ENCODE data around the gene ANKRD52. TPM values are rescaled to one million over a fixed set of nuclear protein-coding genes. Genes with fewer than 3 reads are reported as not detected.
"Not testable (repeated sequence)": the region's sequence is repeated elsewhere in the genome, so short reads cannot be mapped to it uniquely, and the experiment has no call there.

Gene ANKRD52
- polyA plus RNA-seq, 1 experiment, result 26.8 TPM

DNA sequence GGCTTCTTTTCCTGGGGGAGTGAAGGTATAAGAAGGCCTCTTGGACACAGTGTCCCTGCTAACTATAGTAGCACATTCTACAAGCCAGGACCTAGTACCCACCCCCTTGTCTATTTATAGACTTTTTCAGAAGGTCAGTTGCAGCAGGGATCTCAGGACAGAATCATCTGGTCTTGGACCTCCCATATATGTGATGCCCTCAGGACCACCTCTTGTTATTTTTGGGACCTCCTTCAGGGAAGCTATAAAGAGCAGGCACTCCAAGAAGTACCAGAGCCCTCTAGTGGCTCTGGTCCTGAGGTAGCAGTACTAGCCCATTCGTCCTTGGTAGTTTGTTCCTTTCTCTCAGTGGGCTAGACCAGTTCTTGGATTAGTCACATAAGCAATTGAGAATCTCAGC is 12.8 kb upstream of the ANKRD52 start:
- TF ChIP-seq, protein P1, sequence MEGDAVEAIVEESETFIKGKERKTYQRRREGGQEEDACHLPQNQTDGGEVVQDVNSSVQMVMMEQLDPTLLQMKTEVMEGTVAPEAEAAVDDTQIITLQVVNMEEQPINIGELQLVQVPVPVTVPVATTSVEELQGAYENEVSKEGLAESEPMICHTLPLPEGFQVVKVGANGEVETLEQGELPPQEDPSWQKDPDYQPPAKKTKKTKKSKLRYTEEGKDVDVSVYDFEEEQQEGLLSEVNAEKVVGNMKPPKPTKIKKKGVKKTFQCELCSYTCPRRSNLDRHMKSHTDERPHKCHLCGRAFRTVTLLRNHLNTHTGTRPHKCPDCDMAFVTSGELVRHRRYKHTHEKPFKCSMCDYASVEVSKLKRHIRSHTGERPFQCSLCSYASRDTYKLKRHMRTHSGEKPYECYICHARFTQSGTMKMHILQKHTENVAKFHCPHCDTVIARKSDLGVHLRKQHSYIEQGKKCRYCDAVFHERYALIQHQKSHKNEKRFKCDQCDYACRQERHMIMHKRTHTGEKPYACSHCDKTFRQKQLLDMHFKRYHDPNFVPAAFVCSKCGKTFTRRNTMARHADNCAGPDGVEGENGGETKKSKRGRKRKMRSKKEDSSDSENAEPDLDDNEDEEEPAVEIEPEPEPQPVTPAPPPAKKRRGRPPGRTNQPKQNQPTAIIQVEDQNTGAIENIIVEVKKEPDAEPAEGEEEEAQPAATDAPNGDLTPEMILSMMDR (IDR thresholded peaks at IDR 0.05; ENCODE audit: insufficient read depth, low read depth, low read length), result peak; percentile 68
- CTCF ChIA-PET, result interaction anchor here (1.0 to 3.6 kb wide), 6 partner anchors 8 to 225 kb away, joined by 3 to 13 read pairs (median 4); partner anchors contain the start of genes RNF41 and SMARCC2
- no peaks in the 10 kb centered on the region for H3K27me3 ChIP-seq (ENCODE audit: control insufficient read depth, insufficient read depth, low read length)
- H3K36me3 ChIP-seq (ENCODE audit: control insufficient read depth, insufficient read depth, low read length), result peaks cover 11% of the 10 kb centered on the region
- POLR2A ChIA-PET, result no interaction called here
- H3K4me3 ChIP-seq (ENCODE audit: low read depth, low read length), result no peak overlapping the region
- no peak for DNase-seq (ENCODE audit: low read depth)

DNA sequence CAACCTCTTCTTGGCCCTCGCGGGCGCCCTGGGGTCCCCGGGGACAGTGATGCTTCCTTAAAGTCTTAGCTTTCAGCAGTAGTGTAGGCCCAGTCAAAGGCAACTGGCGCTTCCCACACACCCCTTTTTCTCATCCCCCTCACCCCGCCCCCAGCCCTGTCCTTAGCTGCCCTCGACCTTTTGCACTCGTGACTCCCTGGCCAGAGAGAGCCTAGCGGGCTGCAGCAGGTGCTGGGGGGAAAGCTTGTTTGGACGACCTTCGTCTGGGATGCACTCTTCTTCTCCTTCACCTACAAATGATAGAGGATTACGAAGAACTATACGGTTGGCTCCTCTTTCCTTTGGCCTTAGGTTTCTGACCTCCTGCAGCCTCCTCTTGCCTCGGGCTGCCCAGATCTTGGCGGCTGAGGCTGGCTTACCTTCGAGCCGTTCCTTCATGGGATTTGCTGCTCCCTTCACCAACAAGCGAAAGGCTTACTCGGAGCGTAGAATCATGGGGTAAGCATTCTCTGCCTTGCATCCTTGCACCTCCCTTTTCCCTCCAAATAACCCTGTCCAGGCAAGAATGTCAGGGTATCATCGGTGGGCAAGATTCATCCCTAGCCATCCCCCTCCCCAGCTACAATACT is 9.4 kb upstream of the ANKRD52 start:
- peak overlapping the region; percentile 78 for H3K4me3 ChIP-seq (ENCODE audit: low read depth, low read length)
- no peak for DNase-seq (ENCODE audit: low read depth)
- CTCF ChIA-PET, result interaction anchor here (0.6 to 4.4 kb wide), 10 partner anchors 8 to 149 kb away, joined by 3 to 24 read pairs (median 4); partner anchors contain the start of genes ANKRD52, CS, RNF41 and ZC3H10
- H3K27me3 ChIP-seq (ENCODE audit: control insufficient read depth, insufficient read depth, low read length), result no peaks in the 10 kb centered on the region
- H3K36me3 ChIP-seq (ENCODE audit: control insufficient read depth, insufficient read depth, low read length), result peaks cover 1% of the 10 kb centered on the region; the same call in 1 of the 2 replicates
- POLR2A ChIA-PET, result interaction anchor here (1.2 kb wide), 1 partner anchor 9 kb away, joined by 5 read pairs; the partner anchor contains the start of gene ANKRD52
- TF ChIP-seq, protein P1 (IDR thresholded peaks at IDR 0.05; ENCODE audit: insufficient read depth, low read depth, low read length), result no peak

DNA sequence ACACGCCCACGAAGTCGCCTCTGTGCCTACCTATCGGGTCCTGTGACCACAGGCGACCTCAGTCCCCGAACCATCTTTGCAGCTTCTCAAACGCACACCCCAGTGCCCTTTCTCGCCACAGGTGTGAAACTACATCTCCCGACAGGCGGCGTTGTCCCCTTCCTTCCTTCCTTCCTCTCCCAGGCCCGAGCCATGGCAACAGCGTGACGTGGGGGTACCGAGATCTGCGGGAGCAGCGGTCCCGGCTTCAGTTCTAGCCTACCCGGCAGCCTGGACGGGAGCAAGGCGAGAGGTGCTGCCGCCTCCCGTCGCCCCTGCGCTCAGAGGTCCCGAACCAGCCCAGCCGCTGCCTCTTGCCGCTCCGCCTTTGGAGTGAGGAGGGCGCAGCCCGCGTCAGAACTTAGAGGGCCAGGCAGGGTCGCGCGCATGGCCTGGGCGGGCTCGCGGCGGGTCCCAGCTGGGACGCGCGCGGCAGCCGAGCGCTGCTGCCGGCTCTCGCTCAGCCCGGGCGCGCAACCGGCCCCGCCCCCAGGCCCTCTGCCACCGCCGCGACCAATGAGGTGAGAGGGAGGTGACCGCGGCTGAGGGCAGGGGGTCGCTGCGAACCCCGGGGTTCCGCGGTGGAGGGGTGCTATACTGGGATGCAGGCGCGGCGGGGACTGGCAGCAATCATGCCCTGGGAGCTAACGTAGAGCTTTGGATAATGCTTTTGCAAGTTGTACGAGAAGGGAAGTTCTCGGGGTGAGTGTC is 8.7 kb upstream of the ANKRD52 start, which contains the start of gene COQ10A:
Gene COQ10A (plus strand): TSS at position 250 of the 750 bp plus-strand sequence. CDS start 177 bp downstream, at position 427.
- ChIA-PET CTCF (interaction anchor here (0.6 to 4.4 kb wide), 13 partner anchors 9 to 148 kb away, joined by 3 to 24 read pairs (median 4); partner anchors contain the start of genes ANKRD52, CNPY2, CS and RNF41), POLR2A (interaction anchor here (0.6 to 1.2 kb wide), 2 partner anchors 8 to 148 kb away, joined by 4 to 5 read pairs; partner anchors contain the start of gene ANKRD52)
- H3K27me3 ChIP-seq (ENCODE audit: control insufficient read depth, insufficient read depth, low read length), result no peaks in the 10 kb centered on the region
- peak; percentile 41 for DNase-seq (ENCODE audit: low read depth)
- TF ChIP-seq, protein P1 (IDR thresholded peaks at IDR 0.05; ENCODE audit: insufficient read depth, low read depth, low read length), result peak; percentile 82
- 0 out of 2 replicates have a peak, but pooled peaks cover 1% of the 10 kb centered on the region for H3K36me3 ChIP-seq (ENCODE audit: control insufficient read depth, insufficient read depth, low read length)
- H3K4me3 ChIP-seq (ENCODE audit: low read depth, low read length), result peak within 1 kb of the TSS; percentile 78

DNA sequence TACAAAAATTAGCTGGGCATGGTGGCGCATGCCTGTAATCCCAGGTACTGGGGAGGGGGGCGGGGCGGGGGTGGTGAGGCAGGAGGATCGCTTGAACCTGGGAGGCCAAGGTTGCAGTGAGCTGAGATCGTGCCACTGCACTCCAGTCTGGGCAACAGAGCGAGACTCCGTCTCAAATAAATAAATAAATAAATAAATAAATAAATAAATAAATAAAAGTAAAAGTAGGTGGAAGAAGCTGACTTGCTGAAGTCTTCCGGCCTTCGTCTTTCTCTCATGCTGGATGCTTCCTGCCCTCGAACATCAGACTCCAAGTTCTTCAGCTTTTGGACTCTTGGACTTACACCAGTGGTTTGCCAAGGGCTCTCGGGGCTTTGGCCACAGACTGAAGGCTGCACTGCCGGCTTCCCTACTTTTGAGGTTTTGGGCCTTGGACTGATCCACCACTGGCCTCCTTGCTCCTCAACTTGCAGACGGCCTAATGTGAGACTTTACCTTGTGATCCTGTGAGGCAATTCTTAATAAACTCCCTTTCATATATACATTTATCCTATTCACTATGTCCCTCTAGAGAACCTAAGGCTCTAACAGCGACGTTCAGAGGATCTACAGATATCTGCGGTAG is 8.0 kb upstream of the ANKRD52 start:
- POLR2A ChIA-PET, result interaction anchor here (0.6 to 1.2 kb wide), 2 partner anchors 8 to 148 kb away, joined by 4 to 5 read pairs; partner anchors contain the start of gene ANKRD52

DNA sequence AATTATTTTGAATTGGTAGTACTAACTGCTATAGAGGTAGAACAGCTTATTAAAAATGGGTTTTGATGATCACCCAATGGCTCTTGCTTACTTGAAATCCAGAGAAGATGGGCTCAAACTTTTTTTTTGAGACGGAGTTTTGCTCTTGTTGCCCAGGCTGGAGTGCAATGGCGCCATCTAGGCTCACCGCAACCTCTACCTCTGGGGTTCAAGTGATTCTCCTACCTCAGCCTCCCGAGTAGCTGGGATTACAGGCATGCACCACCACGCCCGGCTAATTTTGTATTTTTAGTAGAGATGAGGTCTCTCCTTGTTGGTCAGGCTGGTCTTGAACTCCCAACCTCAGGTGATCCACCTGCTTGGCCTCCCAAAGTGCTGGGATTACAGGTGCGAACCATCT is 4.8 kb upstream of the ANKRD52 start:
- not testable (repeated sequence) for DNase-seq (ENCODE audit: low read depth)
- CTCF ChIA-PET, result interaction anchor here (0.9 kb wide), 1 partner anchor 41 kb away, joined by 4 read pairs; the partner anchor contains the start of gene RNF41

More for the DNA sequence above, 8.0 kb upstream of the ANKRD52 start:
- H3K27me3 ChIP-seq (ENCODE audit: control insufficient read depth, insufficient read depth, low read length); H3K36me3 ChIP-seq (ENCODE audit: control insufficient read depth, insufficient read depth, low read length); DNase-seq (ENCODE audit: low read depth): not testable (repeated sequence)
- H3K4me3 ChIP-seq (ENCODE audit: low read depth, low read length), result peak overlapping the region; percentile 78
- CTCF ChIA-PET, result interaction anchor here (1.2 to 4.4 kb wide), 9 partner anchors 8 to 148 kb away, joined by 3 to 24 read pairs (median 5); partner anchors contain the start of genes ANKRD52, CNPY2, CS and RNF41

More for the DNA sequence above, 4.8 kb upstream of the ANKRD52 start:
- POLR2A ChIA-PET; H3K27me3 ChIP-seq (ENCODE audit: control insufficient read depth, insufficient read depth, low read length); H3K36me3 ChIP-seq (ENCODE audit: control insufficient read depth, insufficient read depth, low read length); H3K4me3 ChIP-seq (ENCODE audit: low read depth, low read length): not testable (repeated sequence)

All from BJ (cell line).